NCI-H226 (cell line): Measurements from ENCODE around the gene PET100.

ENCODE experiments used
- DNase-seq: peaks from one replicate; pipeline ENCODE4 v3.0.0-alpha.2; 2015

PET100 gene

DNA sequence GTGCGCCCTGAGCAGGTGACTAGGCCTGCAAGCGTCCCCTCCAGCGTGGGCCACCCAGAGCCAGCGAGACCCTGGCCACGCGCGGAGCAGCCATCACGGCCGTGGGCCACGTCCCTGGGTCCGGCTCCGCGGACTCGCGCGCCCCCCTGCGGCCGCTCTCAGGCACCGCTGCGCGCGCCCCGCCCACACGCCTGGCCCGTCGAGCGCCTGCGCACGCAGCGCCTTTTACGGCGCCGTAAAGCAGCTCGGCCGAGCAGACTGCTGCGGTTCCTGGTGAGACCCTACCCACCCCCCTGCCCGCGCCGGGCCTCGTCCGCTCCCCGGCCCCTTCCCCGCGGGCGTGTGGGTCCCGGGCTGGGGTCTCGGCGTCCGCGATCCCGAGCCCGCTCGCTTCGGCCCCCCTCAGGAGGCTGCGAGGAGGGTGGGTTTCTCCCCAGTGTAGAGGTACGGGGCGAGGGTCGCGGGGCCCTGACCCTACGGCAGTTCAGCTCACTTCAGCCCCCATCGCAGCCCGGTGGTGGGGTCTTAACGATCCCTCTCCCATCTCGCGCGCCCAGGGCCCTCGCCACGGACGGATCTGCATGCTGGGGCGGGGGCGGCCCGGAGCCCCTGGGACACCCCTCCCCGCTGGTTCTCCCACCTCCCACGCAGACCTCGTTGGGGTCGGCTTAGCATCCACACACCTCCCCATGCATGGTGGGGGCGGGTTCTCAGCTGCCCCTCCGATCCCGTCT lies 51.2 kb downstream of the PET100 start, which contains the start of gene TRAPPC5:
Gene TRAPPC5 (plus strand): TSS at position 228 of the 734 bp plus-strand sequence. CDS start 1,421 bp downstream, outside the sequence.
- DNase-seq: peak; percentile 69
